ENCODE data around the gene KLHDC7B. TPM values are rescaled to one million over a fixed set of nuclear protein-coding genes. Genes with fewer than 3 reads are reported as not detected.

Gene KLHDC7B
- total and polyA plus RNA-seq, 2 donors: 0.11 to 0.33 TPM

GRCh38 chr22:50582493-50583293 is 37.0 kb downstream of the KLHDC7B start, which contains the start of gene CHKB:
TSS of gene CHKB (minus strand) at chr22:50582849. CDS start at chr22:50582781, 68 bp downstream.
- Histone ChIP-seq H3K4me1 (ENCODE audit: insufficient read depth) (no peaks in the 10 kb centered on the region), H3K36me3 (ENCODE audit: insufficient read depth) (no peaks in the 10 kb centered on the region), H3K27ac (ENCODE audit: low read depth) (peak within 1 kb of the TSS; percentile 89), H3K4me3 (ENCODE audit: low read depth, low read length) (peak within 1 kb of the TSS; percentile 82)
- peak; percentile 95 for DNase-seq (ENCODE audit: extremely low spot score)
- WGBS: under 1% methylated on average over 96 of the region's 96 CpGs

- DNase-seq (ENCODE audit: extremely low spot score): no peak
- Histone ChIP-seq H3K36me3 (ENCODE audit: insufficient read depth) (no peaks in the 10 kb centered on the region), H3K4me1 (ENCODE audit: insufficient read depth) (no peaks in the 10 kb centered on the region), H3K27ac (ENCODE audit: low read depth) (no peak overlapping the region), H3K4me3 (ENCODE audit: low read depth, low read length) (peak overlapping the region; percentile 55)
- 5% methylated on average over 37 of the region's 37 CpGs for WGBS
These were observed 37.7 kb downstream of the KLHDC7B start for GRCh38 chr22:50583294-50583861.

GRCh38 chr22:50584106-50585096 is 38.7 kb downstream of the KLHDC7B start:
- Histone ChIP-seq H3K4me3 (ENCODE audit: low read depth, low read length) (no peak overlapping the region), H3K27ac (ENCODE audit: low read depth) (no peak overlapping the region), H3K36me3 (ENCODE audit: insufficient read depth) (no peaks in the 10 kb centered on the region), H3K4me1 (ENCODE audit: insufficient read depth) (no peaks in the 10 kb centered on the region)
- no peak for DNase-seq (ENCODE audit: extremely low spot score)
- 94% methylated on average over 23 of the region's 23 CpGs for WGBS

GRCh38 chr22:50585238-50585637 is 39.5 kb downstream of the KLHDC7B start:
- WGBS: 85% methylated on average over 3 of the region's 3 CpGs
- Histone ChIP-seq H3K4me3 (ENCODE audit: low read depth, low read length) (no peak overlapping the region), H3K36me3 (ENCODE audit: insufficient read depth) (no peaks in the 10 kb centered on the region), H3K4me1 (ENCODE audit: insufficient read depth) (no peaks in the 10 kb centered on the region), H3K27ac (ENCODE audit: low read depth) (no peak overlapping the region)
- no peak for DNase-seq (ENCODE audit: extremely low spot score)

GRCh38 chr22:50585781-50586180 is 40.1 kb downstream of the KLHDC7B start:
- no peaks in the 10 kb centered on the region for H3K36me3 ChIP-seq (ENCODE audit: insufficient read depth)
- DNase-seq (ENCODE audit: extremely low spot score): no peak
- H3K4me3 ChIP-seq (ENCODE audit: low read depth, low read length): no peak overlapping the region
- WGBS: 93% methylated on average over 8 of the region's 8 CpGs
- H3K27ac ChIP-seq (ENCODE audit: low read depth): no peak overlapping the region
- H3K4me1 ChIP-seq (ENCODE audit: insufficient read depth): no peaks in the 10 kb centered on the region

GRCh38 chr22:50586416-50586815 is 40.7 kb downstream of the KLHDC7B start:
- no peak for DNase-seq (ENCODE audit: extremely low spot score)
- Histone ChIP-seq H3K36me3 (ENCODE audit: insufficient read depth) (no peaks in the 10 kb centered on the region), H3K27ac (ENCODE audit: low read depth) (no peak overlapping the region), H3K4me1 (ENCODE audit: insufficient read depth) (no peaks in the 10 kb centered on the region), H3K4me3 (ENCODE audit: low read depth, low read length) (no peak overlapping the region)
- WGBS: 88% methylated on average over 5 of the region's 5 CpGs

- no peaks in the 10 kb centered on the region for H3K4me1 ChIP-seq (ENCODE audit: insufficient read depth)
- WGBS: 92% methylated on average over 5 of the region's 5 CpGs
- DNase-seq (ENCODE audit: extremely low spot score): no peak
- no peaks in the 10 kb centered on the region for H3K36me3 ChIP-seq (ENCODE audit: insufficient read depth)
- H3K4me3 ChIP-seq (ENCODE audit: low read depth, low read length): no peak overlapping the region
- no peak overlapping the region for H3K27ac ChIP-seq (ENCODE audit: low read depth)
These were observed 41.7 kb downstream of the KLHDC7B start for GRCh38 chr22:50587407-50587806.

- H3K4me3 ChIP-seq (ENCODE audit: low read depth, low read length): no peak overlapping the region
- DNase-seq (ENCODE audit: extremely low spot score): no peak
- peaks cover under 1% of the 10 kb centered on the region for H3K4me1 ChIP-seq (ENCODE audit: insufficient read depth)
- no peaks in the 10 kb centered on the region for H3K36me3 ChIP-seq (ENCODE audit: insufficient read depth)
- no peak overlapping the region for H3K27ac ChIP-seq (ENCODE audit: low read depth)
- 86% methylated on average over 3 of the region's 3 CpGs for WGBS
These were observed 49.5 kb downstream of the KLHDC7B start for GRCh38 chr22:50595189-50595588.

GRCh38 chr22:50597097-50597496 is 51.4 kb downstream of the KLHDC7B start:
- no peak for DNase-seq (ENCODE audit: extremely low spot score)
- no peak overlapping the region for H3K4me3 ChIP-seq (ENCODE audit: low read depth, low read length)
- no peaks in the 10 kb centered on the region for H3K36me3 ChIP-seq (ENCODE audit: insufficient read depth)
- no peak overlapping the region for H3K27ac ChIP-seq (ENCODE audit: low read depth)
- WGBS: 86% methylated on average over 5 of the region's 5 CpGs
- H3K4me1 ChIP-seq (ENCODE audit: insufficient read depth): peaks cover 2% of the 10 kb centered on the region

- WGBS: 14% methylated on average over 52 of the region's 52 CpGs
- peak overlapping the region; percentile 54 for H3K4me3 ChIP-seq (ENCODE audit: low read depth, low read length)
These were observed 54.2 kb downstream of the KLHDC7B start for GRCh38 chr22:50599816-50600455.

GRCh38 chr22:50600538-50600937 is 54.8 kb downstream of the KLHDC7B start, which contains the start of gene MAPK8IP2:
TSS of gene MAPK8IP2 (plus strand) at chr22:50600793. CDS start at chr22:50600819, 26 bp downstream.
- Histone ChIP-seq H3K36me3 (ENCODE audit: insufficient read depth) (no peaks in the 10 kb centered on the region), H3K4me3 (ENCODE audit: low read depth, low read length) (peak within 1 kb of the TSS; percentile 54), H3K4me1 (ENCODE audit: insufficient read depth) (peaks cover 2% of the 10 kb centered on the region), H3K27ac (ENCODE audit: low read depth) (no peak within 1 kb of the TSS)
- under 1% methylated on average over 57 of the region's 61 CpGs for whole genome bisulfite sequencing
- DNase-seq (ENCODE audit: extremely low spot score): no peak

More at GRCh38 chr22:50599816-50600455, 54.2 kb downstream of the KLHDC7B start:
- Histone ChIP-seq H3K4me1 (ENCODE audit: insufficient read depth) (peaks cover 2% of the 10 kb centered on the region), H3K27ac (ENCODE audit: low read depth) (no peak overlapping the region), H3K36me3 (ENCODE audit: insufficient read depth) (no peaks in the 10 kb centered on the region)
- DNase-seq (ENCODE audit: extremely low spot score): no peak
